Colon (tissue), 2 donors: Measurements from ENCODE around the gene PRAMEF2.
"Not testable (repeated sequence)": the region's sequence is repeated elsewhere in the genome, so short reads cannot be mapped to it uniquely, and the experiment has no call there.

Source experiments
- FAIRE-seq: peaks from 2 replicates; lab custom pipeline; 2012; peaks lifted over from hg19 to GRCh38; lab: Jason Lieb, UNC
- donor health status: control.
- donor health status: control.

Gene PRAMEF2, protein sequence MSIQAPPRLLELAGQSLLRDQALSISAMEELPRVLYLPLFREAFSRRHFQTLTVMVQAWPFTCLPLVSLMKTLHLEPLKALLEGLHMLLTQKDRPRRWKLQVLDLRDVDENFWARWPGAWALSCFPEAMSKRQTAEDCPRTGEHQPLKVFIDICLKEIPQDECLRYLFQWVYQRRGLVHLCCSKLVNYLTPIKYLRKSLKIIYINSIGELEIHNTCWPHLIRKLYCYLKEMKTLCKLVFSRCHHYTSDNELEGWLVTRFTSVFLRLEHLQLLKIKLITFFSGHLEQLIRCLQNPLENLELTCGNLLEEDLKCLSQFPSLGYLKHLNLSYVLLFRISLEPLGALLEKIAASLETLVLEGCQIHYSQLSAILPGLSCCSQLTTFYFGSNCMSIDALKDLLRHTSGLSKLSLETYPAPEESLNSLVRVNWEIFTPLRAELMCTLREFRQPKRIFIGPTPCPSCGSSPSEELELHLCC

DNA sequence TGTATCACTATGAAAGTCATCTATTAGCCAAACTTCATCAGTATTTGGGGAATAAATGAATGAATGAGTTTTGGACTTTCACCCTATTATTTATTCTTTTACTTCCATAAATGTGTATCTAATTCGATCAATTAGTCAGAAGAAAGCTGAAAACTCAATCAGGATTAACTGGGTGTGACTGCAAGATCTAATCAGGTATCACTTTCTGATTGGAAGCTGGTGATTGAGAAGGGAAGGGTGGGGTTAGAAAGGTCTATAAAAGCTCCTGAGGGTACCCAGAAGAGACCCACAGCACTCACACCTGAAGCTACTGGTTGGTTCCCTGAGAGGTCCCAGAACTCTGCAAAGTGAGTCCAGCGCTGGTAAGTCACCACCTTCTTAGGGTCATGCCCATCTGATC, at the start of gene PRAMEF2:
PRAMEF2 (plus strand) TSS at position 301 of the 400 bp plus-strand sequence. CDS start 1,924 bp downstream, outside the sequence.
- FAIRE-seq, result not testable (repeated sequence)

DNA sequence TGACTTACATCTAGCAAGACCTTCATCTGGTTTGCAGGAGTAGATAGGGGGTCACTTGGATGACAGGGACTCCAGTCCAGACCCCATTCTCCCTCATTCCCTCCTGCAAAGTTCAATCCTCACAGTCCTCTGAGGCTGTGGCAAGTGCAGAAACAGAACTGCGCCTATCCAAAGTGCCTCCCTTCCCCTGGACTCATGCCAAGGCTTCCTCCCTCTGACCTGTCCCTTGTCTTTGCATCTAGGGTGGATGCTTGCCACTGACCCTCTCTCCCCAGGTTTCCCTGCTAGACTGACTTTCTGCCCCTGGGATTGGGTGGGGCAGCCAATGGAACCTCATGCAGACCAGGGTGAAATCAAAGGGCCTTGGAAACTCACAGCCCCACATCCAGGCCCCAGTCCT, 47.0 kb upstream of the PRAMEF2 start:
- FAIRE-seq, result no peak

DNA sequence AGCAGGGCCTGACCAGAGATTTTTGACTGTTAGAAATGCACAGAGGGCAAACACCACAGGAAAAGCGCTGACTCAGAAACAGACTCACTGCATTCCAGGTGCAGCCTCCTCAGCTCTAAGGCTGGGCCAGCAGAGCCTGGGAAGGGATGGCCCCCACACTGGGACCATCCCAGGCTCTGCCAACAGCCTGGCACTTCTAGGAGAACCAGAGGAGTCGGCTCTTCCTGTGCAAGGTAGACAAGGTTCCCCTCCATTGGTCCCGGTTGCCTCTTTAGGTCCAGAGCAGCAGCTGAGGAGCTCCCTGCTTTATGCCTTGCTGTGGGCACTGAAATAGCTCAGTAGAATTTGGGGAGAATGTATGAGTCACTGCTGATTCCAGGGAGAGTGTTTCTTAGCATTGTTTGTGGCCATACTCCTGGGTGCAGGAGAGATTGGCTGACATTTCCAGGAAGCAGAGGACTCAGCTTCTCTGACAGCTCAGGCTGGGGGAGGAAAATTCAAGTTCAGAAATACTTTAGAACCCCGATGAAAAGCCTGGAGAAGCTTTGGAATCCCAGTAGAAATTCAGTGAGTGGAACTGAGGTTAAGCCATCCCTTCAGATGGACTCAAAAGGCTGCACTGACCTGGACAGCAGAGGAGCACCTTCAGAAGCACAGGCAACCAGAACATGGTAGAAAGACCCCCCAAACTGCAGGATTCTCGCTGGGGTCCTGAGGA, 46.0 kb upstream of the PRAMEF2 start:
- no peak for FAIRE-seq

DNA sequence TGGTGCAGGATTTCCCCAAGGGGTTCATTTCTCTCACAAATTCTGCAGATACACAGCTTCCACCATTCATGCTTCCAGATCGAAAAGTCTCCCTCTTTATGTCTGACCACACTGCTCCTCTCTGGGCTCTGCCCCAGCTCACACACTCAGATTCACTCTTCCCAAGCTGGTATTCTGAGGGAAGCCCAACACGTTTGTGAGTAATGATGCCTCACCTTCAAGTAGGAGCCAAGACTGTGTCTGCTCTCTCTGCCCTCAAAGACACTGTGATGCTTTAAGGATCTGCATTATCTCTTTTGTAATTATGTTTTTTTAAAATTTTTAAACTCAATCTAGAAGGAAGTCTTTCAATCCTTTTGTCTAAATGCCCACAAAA, 45.5 kb upstream of the PRAMEF2 start:
- FAIRE-seq, result no peak

DNA sequence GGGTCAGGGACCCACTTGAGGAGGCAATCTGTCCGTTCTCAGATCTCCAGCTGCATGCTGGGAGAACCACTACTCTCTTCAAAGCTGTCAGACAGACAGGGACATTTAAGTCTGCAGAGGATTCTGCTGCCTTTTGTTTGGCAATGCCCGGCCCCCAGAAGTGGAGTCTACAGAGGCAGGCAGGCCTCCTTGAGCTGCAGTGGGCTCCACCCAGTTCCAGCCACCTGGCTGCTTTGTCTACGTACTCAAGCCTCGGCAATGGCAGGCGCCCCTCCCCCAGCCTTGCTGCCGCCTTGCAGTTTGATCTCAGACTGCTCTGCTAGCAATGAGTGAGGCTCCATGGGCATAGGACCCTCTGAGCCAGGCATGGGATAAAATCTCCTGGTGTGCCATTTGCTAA, 37.8 kb upstream of the PRAMEF2 start:
- FAIRE-seq, result not testable (repeated sequence)

DNA sequence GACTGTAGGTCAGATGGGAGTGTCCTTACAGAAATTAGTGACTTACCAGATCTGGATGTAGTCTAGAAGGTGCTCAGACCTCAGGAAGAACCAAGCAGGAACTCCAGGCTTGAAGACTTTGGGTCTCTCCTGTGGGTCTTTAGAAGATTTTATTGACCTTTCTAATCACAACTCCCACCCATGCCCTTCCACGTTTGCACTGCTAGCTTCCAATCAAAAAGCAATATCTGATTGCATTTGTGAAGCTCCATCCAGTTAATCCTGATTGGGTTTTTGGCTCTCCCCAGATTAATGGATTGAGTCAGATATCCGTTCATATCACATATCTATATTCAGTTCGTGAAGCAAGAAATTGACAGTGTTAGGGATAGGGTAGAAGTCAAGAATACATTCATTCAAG, 25.6 kb upstream of the PRAMEF2 start, which contains the start of gene PRAMEF11:
PRAMEF11 (minus strand) TSS at position 101 of the 400 bp plus-strand sequence. CDS start 2,621 bp downstream, outside the sequence.
- FAIRE-seq, result not testable (repeated sequence)

DNA sequence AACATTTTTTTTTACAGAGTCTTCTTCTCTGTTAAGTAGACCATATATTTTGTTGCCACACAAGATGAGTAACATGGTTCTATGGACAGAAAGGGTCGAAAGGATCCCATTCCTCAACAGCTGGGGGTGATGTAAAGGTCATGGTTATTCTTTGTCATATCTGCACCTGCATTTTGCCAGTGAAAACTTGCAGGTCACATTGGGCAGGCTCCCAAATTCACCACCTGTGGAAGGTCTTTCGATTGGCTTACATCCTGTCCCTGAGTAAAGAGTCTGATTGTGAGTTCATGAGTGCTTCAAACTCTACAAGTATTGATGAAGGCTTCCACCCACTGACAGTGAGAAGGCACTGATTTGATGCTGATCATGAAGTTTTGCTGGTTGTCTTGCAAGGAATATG, 23.6 kb upstream of the PRAMEF2 start:
- FAIRE-seq, result not testable (repeated sequence)

DNA sequence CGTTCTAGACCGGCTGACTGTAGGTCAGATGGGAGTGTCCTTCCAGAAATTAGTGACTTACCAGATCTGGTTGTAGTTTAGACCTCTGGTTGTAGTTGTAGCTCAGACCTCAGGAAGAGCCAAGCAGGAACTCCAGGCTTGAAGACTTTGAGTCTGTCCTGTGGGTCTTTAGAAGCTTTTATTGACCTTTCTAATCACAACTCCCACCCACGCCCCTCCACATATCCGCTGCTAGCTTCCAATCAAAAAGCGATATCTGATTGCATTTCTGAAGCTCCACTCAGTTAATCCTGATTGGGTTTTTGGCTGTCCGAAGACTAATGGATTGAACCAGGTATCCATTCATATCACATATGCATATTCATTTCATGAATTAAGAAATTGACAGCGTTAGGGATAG, 8.3 kb upstream of the PRAMEF2 start, which contains the start of gene HNRNPCL1:
HNRNPCL1 (minus strand) TSS at position 101 of the 400 bp plus-strand sequence. CDS start 431 bp downstream, outside the sequence.
- not testable (repeated sequence) for FAIRE-seq

DNA sequence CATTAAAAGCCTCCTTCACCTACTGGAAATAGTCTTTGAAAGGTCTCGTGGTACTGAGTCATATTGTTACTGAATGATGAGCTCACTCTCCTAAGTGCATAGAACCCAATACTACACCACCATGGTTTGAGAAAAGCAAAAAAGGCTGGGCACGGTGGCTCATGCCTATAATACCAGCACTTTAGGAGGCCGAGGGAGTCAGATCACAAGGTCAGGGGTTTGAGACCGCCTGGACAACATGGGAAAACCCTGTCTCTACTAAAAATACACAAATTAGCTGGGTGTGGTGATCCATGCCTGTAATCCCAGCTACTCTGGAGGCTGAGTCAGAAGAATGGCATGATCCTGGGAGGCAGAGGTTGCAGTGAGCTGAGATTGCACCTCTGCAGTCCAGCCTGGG, 5.1 kb upstream of the PRAMEF2 start:
- FAIRE-seq, result no peak

DNA sequence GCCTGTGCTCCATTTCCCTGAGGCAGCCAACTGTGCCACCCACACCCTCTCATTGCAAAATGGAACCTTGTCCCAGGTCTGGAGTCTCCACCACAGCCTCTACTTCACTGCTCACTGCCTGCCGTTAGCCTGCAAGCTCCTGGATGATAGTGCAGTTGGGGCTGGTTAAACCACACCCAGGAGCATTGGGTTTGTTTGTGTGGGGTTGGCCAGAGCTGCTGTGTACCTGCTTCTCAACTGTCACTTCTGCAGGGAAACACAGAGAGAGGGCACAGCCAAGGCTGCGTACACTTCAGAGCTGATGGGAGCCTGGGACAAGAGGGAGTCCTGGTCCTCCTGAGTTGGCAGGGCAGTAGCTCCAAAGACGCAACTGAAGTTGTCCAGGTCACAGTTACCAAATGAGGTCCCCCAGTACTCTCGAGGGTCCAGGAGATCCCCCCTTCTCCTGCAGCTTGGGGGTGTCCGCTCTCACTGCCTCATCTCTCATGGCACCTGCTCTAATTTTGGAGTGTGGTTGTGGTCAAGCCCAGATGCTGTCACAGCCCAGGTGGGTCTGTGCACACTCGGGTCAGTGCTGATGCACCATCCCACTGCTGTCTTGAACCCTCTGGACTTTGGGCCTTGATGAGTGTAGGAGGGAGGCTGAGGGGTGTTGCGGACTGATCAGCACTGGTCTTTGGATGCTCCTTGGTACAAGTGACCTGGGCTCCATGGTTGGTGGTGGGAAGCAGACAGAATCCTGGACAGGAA, 6.4 kb downstream of the PRAMEF2 start:
- not testable (repeated sequence) for FAIRE-seq

DNA sequence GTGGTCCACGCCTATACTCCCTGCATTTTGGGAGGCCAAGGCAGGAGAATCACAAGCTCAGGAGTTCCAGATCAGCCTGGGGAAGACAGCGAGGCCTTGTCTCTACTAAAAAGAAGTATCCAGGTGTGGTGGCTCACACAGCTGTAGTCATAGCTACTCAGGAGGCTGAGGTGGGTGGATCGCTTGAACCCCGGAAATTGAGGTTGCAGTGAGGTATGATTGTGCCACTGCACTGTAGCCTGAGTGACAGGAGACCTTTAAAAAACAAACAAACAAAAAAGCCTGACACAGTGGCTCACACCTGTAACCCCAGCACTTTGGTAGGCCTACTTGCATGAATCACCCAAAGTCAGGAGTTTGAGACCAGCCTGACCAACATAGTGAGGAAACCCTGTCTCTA, 21.6 kb downstream of the PRAMEF2 start:
- not testable (repeated sequence) for FAIRE-seq

DNA sequence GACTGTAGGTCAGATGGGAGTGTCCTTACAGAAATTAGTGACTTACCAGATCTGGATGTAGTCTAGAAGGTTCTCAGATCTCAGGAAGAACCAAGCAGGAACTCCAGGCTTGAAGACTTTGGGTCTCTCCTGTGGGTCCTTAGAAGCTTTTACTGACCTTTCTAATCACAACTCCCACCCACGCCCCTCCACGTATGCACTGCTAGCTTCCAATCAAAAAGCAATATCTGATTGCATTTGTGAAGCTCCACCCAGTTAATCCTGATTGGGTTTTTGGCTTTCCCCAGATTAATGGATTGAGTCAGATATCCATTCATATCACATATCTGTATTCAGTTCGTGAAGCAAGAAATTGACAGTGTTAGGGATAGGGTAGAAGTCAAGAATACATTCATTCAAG, 29.2 kb downstream of the PRAMEF2 start, which contains the start of gene PRAMEF4:
PRAMEF4 (minus strand) TSS at position 101 of the 400 bp plus-strand sequence. CDS start 2,807 bp downstream, outside the sequence.
- FAIRE-seq, result not testable (repeated sequence)

DNA sequence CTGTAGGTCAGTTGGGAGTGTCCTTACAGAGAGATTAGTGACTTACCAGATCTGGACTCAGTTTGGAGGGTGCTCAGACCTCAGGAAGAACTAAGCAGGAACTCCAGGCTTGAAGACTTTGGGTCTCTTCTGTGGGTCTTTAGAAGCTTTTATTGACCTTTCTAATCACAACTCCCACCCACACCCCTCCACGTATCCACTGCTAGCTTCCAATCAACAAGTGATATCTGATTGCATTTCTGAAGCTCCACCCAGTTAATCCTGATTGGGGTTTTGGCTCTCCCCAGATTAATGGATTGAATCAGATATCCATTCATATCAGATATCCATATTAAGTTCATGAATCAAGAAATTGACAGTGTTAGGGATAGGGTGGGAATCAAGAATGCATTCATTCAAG, 41.3 kb downstream of the PRAMEF2 start, which contains the start of gene PRAMEF10:
PRAMEF10 (minus strand) TSS at position 101 of the 400 bp plus-strand sequence. CDS start 2,423 bp downstream, outside the sequence.
- FAIRE-seq, result not testable (repeated sequence)

DNA sequence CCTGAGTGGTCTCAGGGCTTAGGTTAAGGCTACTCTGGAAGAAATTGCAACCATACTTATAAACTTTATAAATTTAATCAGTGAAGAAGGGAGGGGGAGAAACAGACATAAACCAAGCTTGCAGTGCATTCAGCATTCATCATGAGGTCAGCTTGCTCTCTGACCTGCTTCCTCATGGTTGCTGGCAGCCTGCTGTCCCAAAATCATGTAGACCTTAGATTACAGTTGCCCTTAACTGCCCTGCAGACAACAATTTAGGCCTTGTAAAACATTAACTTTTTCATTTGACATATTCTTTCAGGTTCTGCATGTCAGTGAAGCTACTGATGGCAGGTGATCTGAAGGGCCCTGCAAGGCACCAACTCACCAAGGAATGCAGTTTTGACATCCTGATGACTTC, 42.3 kb downstream of the PRAMEF2 start:
- not testable (repeated sequence) for FAIRE-seq

DNA sequence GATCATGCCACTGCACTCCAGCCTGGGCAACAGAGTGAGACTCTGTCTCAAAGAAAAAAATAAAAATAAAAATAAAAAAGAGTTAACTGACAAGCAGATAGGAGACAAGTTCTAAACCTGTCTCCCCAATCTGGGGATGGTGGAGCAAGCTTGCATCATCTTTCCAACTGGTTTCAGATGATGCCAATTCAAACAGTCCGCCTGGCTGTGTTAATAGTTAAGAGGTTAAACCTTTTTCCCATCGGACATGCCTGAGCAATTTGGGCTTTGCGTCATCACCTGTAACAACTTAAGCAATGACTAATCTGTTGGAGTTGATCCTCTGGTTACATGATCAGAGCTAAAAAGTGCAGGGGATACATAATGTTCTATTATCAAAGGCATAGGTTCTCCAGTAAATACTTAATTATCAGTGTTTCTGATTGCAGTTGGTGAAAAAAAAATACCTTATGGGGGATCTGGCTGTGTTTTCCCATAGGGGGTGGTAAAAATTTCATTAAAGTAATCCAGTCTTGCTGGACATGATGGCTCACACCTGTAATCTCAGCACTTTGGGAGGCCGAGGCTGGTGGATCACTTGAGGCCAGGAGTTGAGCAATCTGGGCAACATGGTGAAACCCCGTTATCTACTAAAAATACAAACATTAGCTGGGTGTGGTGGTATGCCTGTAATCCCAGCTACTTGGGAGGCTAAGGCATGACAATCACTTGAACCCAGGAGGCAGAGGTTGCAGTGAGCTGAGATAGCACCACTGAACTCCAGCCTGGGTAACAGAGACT, 47.1 kb downstream of the PRAMEF2 start:
- not testable (repeated sequence) for FAIRE-seq
